ENCODE data around the gene PSME1.

- TF ChIP-seq FOSL2 (IDR thresholded peaks at IDR 0.05) (no peak), FOSL2 (CRISPR knock-in tag; IDR thresholded peaks at IDR 0.05) (no peak), SREBF2 (IDR thresholded peaks at IDR 0.05) (no peak), POLR2A (IDR thresholded peaks at IDR 0.05; ENCODE audit: low read length) (no peak), CTCF (IDR thresholded peaks at IDR 0.05) (no peak), MYC (IDR thresholded peaks at IDR 0.05; ENCODE audit: borderline replicate concordance, low read length) (no peak), KDM5A (IDR thresholded peaks at IDR 0.05) (no peak), EP300 (IDR thresholded peaks at IDR 0.05) (no peak)
These were observed 51.0 kb downstream of the PSME1 start for GRCh38 chr14:24186831-24187538.

All from A549 (cell line).